Amygdala (tissue), 56 donors: ENCODE results near the gene ALDH1L1.

ENCODE experiments used
- DNase-seq, 56 donors: peaks; one replicate each; lab custom pipeline; 2025; lab: John Stamatoyannopoulos, UW

The ALDH1L1 gene

DNA sequence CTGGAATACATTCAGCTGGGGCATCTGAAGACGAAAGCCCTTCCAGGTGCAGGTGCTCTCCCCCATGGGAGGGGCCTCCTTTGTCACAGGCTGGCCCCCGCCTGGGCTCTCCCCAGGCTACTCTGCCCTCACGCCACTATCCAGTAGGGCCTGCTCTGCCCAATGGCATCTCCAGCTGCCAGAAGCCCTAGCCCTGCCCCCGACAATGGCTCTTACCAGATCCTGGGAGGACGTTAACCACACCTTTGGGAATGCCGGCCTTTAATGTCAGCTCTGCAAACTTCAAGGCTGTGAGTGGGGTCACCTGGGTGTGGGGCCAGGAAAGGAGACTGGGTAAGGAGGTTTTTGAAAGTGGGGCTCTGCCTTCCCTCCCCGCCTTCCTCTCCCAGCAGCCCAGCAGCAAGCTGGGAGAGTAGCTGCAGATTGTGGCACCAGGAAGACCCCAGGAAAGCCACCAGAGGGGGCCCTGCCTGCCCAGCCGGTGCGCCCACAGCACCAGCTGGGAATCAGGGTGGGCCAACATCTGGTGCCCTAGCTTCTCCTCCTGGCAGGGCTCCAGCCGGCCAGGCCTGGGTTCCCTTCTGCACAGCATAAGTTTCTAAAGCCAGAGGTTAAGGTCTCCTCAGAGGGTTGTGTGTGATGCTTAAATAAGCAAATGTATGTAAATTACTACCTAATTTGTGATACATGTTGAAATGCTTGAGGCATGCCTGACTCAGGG lies 56.1 kb downstream of the ALDH1L1 start:
- no peak for DNase-seq

DNA sequence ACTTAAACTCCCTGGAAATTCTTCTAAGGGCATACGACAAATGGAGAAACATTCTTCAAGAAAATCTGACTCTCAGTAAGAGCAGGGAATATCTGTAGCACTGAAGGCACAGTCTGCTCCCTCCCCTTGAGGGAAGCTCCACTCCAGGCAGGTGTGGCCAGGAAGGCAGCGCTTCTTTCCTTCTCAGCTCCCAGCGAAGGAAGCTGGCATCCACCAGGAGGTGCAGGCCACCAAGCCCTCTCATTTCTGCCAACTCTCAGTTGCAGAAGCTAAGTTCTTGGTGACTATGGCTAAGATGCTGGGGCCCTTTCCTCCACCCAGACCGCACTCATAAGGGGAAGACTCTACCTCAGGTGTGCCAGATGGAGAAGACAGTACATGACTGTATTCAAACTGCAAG lies 58.8 kb downstream of the ALDH1L1 start:
- no peak for DNase-seq

DNA sequence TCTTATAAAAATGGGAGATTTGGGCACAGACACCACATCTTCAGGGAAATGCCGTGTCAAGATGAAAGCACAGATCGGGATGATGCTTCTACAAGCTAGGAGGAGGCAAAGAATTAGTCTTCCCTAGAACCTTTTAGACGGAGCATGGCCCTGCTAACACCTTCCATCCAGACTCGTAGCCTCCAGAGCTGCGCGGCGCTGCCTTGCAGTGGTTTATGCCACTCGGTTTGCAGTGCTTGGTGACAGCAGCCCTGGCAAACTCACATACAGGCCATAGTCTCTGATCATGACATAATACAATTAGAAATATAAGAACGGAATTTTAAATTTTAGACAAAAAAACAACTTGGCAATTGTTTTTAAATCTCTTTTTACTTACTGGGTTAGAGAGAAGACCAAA lies 59.3 kb downstream of the ALDH1L1 start:
- DNase-seq, result no peak

DNA sequence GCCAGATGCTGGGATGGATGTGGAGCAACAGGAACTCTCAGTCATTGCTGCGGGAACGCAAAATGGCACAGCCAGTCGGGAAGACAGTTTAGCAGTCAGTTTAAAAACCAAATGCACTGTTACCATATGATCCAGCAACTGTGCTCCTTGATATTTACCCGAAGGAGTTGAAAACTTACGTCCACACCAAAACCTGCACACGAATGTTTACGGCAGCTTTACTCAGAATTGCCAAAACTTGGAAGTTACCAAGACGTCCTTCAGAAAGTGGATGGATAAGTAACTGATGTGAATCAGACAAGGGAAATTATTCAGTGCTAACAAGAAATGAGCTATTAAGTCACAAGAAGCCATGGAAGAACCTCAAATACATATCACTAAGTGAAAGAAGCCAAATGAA lies 60.4 kb downstream of the ALDH1L1 start:
- DNase-seq, result no peak

DNA sequence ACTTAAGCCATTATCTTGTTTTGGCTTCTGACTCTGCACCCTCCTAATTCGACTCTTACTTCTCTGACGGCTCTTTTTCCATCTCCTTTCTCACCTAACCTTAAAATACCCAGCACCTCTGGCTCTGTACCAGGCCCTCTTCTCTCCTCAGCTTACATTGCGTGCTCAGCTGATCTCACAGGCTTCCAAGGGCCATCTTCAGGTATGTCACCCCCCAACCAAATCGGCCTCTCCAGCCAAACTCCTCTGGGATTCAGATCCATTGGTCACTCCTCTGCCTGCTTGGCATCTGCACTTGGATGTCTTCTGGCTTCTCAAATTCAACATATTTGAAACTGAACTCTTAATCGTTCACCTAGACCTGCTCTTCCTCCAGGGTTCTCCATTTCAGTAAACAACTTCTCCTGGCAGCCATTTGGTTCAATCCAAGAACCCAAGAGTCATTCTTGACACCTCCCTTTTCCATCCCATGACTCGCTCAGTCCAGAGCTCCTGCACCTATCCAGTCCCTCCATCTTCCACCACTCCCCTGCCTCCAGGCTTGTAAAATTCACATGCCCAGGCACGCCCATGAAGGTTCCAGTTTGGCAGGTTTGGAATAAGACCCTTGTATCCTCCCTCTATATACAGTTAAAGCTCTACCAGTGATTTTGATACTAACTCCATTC lies 61.2 kb downstream of the ALDH1L1 start:
- no peak for DNase-seq

DNA sequence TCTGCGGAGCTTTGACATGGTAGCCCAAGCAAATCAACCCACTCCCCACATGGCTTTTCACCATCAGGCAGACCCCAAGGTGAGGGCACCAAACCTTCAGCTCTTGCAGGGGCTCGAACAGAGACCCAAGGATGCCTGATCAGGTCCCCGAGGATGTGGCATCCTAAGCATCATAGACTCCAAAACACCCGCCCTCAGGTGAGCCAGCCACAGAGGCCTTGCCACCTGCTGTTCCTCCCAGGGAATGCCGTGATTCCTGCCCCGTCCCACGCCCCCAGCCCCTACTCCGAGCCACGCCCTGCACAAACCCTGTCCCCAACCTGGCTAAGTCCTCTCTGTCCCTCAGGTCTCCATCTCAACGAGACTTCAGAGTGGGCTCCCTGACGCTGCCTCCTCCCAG lies 61.8 kb downstream of the ALDH1L1 start:
- no peak for DNase-seq

DNA sequence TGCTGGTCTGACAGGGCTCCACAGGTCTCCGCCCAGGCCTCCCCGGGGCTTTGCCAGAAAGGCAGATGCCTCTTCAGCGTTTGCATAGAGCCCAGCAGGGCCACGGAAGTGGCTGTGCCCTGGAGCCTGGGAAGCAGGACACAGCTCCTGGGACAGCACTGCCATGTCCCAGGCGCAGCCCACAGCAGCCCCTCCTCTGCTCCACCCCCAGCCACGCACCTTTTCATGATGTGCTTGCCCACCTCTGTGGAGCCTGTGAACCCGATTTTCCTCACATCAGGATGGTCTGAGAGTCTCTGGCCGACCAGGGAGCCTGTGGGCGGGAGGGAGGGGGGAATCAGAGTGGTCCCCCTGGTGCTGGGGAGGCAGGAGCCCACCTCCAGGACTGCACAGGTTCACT lies 62.6 kb downstream of the ALDH1L1 start:
- DNase-seq, result no peak

DNA sequence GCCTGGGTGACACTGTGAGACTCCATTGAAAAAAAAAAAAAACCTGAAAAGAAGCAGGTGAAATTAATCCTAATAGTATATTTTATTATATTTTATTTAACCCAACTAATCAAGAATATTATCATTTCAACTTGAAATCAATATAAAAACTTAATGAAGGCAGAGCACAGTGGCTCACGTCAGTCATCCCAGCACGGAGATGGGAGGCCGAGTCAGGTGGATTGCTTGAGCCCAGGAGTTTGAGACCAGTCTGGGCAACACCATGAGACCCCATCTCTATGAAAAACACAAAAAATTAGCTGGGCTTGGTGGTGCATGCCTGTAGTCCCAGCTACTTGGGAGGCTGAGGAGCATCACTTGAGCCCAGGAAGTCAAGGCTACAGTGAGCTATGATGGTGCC lies 63.2 kb downstream of the ALDH1L1 start:
- DNase-seq, result no peak

DNA sequence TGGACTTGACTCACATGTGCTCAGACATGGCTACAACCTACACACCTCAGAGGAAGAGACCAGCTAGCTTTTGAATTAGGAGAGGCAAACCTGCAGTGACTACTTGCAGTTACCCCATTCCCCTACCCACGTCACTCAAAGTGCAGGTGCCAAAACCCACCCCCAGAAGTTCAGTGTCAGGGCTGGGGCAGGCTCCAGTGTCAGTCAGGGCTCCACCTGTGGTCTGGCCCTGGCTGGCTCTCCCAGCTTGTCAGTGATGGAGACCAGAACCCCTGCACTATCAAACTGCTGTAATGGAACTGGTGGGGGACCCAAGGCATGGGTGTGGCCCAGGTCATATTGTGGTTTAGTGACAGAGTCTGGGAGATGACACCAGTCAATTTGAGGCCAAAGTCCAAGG lies 63.9 kb downstream of the ALDH1L1 start:
- no peak for DNase-seq

DNA sequence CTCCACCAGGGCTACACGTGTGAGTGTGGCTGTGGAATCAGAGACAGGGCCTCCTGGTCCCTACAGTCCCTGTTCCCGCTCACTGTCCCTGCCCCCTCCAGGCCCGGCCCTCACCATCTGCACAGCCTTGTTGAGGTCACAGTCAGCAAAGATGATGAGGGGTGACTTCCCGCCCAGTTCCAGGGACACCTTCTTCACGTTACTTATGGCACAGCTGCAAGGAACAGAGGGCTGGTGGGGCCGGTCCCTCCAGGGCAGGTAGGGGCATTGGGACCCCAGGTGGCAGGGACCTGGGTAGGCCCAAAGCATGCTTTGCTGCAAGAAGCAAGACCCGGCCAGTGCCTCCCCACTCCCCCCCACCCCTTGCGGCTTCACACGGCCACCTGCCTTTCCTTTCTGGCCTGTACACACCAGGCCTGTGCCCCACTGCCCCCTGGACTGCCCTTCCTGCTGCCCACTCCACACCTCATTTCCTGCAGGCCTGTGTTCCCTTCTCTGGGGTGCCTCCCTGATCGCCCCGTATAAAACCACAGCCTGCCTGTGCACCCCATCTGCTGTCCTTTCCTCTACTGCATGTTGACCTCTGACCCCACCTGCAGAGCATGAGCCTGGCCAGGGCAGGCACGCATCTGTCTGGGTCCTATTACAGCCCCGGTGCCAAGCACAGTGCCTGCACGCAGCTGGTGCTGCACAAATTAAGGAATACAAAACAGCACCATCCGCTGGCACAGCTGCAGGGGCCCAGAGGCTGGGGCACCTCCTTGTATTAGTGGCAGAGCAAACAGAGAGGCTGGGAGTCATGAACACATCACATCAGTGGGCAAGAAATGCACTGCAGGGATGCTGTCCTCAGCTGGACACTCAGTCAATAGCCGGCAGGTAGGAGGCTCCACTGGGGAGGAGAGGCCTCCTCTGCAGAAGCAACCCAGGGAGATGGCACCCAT lies 65.7 kb downstream of the ALDH1L1 start:
- DNase-seq, result no peak

DNA sequence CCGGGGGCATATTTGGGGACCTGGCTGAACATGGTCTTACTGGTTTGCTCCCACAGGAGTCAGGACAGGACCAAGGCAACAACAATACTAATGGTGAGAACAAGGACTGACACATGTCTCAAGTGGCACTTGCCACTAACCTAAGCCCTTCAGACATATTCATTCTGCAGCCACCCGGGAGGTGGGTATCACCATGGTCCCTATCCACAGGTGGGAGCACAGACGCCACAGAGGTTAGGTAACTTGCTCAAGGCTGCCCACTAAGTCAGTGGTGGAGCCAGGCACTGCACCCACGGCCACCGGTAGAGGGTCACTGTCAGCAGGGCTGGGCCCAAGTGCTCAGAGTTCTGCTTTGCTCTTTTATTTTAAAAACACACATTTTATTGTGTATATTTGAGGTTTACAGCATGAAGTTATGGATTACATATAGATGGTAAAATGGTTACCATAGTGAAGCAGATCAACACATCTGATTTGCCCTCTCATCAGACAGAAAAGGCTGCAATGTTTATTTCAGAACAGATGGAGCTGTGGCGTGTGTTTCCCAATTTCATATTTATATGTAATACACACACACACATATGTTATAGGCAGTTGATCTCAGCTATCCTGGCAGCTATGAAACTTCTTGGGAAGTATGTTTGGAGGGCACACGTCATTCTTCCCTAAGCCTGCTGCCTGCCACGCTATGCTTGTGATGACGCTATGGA lies 66.5 kb downstream of the ALDH1L1 start:
- DNase-seq, result no peak

DNA sequence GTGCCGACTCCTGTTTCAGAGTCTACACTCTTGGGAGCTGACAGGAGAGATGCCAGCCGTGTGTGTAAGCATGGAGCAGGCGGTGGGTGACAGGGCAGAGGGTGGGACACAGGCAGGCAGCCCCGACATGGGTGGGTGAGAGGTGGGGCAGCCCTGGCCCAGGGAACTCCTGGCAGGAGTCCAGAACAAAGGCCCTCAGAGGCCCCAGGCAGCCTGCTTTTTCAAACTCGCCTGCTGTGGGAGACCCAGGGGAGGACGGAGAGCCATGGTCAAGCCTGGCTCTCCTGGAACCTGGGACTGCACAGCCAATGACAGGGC lies 67.2 kb downstream of the ALDH1L1 start:
- DNase-seq, result no peak

DNA sequence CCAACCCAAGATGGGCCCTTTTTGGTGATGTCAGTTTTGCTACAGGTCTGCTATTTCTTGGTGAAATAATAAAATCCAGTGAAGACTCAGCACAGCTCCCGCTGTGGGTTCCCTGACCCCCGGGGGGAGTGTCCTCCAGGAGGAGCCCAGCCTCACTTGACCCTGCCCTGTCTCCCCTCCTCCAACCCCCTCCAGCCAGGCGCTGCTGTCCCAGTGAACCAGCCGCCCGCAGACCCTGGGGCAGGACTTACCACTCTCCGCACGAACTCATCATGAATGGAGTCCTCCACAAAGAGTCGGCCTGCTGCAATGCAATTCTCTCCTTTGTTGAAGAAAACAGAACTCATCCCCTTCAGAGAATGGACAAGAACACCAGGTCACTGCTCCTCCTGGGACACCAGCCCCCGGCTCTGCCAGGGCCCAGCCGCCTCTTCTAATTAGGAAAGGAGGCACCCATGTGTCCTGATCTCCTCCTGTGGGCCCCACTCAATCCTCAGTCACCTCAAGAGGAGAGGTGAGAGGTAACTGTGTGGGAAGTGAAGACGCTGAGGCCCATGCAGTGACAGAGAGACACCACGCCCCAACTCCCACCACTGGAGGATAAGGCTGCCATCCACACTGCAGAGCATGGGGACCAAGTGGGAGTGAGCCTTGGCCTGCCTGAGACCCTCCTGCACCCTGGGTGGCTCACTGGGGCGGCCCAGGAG lies 67.7 kb downstream of the ALDH1L1 start:
- DNase-seq, result no peak

DNA sequence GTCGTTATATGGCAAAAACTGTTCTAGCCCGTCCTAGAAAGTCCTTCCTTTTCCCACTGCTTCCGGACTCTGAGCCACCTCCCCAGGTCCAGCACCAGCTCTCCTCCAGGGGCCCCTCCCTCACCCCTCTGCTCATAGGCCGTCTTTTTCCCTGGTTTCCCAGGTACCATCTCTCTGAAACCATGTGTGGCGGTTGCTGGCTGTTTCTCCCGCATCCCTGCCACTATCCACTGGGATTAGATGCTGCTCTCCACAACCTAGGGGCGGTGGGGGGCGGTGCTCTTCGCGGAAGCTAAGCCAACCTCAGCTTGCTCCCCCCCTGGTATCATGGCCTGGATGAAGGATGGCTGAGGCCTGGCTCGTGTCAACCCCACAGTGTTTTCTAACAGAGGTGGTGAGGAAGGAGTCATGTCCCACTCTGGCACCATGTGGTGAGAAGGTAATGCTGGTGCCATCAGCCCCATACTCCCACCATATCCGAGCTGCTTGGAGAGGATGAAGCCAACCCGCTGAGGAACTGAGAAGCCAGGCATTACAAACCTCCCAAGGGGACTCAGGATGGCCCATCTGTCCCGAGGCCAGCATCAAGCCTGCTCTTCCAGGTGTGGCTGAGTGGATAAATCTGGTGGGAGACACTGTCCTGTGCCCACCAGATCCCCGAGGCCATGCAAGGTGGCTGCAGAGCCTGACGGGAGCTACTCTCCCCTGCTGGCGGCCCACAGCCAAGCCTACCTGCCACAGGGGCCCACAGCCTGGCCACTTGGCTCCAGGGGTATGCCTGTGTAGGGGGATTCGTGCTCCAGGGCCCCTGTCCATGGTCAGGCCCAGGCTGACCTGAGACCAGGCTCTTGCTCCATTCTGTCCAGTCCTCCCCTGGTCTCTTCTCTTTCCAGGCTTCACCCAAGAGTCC lies 68.6 kb downstream of the ALDH1L1 start:
- no peak for DNase-seq

DNA sequence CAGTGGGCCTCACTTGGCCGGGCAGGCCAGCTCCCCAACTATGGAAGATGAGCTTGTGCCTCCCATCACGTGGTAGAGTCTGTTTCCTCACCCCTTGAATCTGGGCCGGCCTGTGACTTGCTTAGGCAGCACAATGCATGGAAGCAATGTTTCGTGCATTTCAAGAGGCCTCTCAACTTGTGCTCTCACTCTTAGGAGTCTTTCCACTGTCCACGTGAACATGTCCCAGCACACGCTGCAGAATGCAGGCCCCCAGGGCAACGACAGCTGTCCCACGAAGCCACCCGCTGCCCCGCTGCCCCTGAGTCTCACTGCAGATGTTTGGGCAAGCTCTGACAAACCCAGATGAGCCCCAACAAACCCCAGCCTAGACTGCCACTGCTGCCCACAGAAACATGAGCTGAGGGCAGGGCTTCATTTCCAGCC lies 69.2 kb downstream of the ALDH1L1 start:
- no peak for DNase-seq

DNA sequence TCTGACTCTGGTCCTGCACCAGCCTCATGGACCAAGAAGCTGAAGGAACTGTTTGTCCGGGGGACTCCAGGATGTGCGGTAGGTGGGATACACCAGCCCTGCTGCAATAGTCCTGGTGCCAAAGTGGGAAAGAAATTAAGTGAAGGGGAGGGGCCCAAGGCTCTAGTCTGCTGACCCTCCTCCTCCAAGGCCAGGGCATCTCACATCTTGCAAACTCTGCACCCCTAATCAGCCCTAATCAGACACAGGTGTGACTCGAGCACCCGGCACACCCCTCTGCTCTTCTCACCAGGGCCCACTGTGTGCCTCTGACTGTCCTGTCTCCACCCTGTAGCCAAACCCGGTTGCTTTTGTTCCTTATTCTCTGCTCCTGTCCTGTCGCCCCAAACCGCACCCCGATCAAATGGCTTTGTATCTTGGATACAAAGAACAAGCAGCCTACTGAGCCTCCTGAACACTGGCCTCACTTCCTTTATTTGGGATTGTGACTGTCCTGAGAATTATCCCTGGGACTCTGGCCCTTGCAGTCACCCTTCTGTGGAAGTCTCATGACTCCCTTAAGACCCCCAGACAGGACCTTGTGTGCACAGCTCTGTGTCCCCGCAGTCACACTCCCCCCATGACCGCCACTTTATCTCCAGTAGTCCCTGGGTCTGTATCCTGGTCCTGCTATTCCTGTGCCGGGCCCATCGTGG lies 69.8 kb downstream of the ALDH1L1 start:
- DNase-seq, result no peak

DNA sequence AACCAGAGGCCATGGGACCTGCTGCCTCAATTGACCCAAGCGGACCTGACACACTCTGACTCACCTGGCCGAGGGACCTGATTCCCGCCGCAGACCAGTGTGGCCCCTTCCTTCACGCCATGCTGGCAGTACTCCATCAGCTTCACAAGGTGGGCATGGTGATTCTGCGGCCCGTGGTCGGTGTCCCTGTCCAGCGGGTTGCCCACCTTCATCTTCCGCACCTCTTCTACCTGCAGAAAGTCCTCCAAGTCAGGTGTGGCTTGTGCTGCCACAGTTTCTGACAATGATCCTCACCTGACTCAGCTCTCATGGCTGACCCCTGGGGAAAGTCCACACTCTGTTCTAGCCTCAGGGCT lies 70.5 kb downstream of the ALDH1L1 start:
- DNase-seq, result no peak

DNA sequence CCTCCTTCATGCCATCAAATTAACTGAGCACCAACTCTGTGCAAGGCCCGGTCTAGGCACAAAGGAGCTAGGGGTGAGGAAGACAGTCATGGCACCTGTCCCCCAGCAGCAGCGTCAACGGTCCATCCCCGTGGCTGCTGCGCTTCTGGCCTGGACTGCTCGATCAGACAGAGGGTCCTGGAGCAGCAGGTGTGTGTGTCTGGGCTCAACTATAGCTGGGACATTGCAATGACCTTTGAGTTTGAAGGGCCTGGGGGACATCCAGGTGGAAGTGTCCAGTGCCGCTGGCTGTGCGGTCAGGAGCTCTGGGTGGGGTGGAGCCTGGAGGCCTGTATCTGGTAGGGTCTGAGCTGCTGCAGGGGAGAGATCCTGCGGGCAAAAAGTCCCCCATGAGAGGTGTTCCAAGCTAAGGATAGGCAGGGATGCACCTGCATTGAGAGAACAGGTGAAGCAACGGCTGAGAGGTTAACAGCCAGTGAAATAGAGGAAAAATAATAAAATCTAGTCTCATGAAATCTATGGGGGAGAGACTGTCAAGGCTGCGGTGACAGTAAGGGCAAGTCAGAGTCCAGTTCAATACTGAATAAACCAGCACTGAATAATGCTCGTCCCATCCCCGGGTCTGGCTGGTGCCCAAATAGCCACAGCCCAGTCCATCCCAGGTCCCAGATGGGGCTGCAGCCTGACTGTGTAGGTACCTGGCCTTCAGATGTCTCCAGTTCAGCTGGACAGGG lies 71.1 kb downstream of the ALDH1L1 start:
- DNase-seq, result no peak
